NCI-H2081 treated with DMSO at 0.1 percent for 48 hours (cell line): Measurements from ENCODE around the gene BCO1.

Experiments used
- DNase-seq: peaks from one replicate; lab custom pipeline; 2025; lab: John Stamatoyannopoulos, UW

Gene BCO1

DNA sequence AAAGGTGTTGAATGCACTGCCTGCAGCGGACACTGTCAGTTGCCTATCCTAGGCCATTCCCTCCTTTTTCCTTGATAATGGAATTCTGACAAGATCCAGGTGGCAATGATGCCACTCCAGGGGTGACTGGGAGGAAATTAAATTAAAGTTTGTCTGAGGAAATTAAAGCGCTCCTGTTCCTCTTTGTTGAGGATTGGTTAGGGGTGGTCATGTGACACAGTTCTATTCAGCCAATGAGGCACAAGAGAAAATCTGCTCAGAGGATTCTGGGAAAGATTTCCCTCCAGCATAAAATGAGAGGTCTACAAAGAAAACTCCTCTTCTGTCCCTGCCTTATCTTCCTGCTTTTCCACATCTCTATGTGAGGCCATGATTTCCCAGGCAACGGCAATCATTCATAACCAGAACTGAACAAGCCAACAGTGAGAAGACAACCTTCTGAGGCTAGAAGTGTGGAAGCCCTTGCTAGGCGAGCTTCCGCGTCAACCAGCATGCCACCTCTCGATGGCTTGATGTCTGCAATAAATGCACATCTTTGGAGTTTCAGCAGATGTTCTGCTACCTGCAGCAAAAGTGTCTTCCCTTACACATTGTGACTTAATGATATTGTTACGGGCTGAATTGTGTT, 5.6 kb upstream of the BCO1 start:
- DNase-seq = no peak

DNA sequence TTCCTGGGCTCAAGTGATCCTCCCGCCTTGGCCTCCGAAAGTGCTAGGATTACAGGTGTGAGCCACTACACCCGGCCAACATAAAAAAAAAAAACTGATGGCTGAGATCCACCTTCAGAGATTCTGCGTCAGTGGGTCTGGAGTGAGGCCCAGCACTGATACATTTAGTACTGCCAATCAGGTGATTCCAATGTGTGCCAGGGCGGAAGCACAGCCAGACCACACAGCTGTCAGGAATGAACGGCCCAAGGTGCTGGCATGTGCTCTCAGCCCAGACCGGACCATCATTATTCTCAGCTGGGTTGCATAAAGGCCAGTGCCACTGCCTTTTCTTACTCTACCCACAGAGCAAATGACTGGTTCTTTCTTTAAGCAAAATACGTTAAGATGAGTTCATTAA, 1.2 kb upstream of the BCO1 start:
- DNase-seq = no peak

DNA sequence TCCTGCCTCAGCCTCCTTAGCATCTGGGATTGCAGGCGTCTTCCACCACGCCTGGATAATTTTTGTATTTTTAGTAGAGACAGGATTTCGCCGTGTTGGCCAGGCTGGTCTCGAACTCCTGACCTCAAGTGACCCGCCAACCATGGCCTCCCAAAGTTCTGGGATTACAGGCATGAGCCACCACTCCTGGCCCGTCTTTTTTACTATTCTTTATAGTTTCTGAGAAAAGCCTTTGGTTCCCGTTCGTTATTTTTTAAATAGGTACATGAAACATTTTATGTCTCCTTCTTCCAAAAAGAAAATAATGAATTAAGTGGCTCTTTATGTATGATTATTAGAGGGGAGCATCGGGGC, 570 bp upstream of the BCO1 start:
- no peak for DNase-seq

DNA sequence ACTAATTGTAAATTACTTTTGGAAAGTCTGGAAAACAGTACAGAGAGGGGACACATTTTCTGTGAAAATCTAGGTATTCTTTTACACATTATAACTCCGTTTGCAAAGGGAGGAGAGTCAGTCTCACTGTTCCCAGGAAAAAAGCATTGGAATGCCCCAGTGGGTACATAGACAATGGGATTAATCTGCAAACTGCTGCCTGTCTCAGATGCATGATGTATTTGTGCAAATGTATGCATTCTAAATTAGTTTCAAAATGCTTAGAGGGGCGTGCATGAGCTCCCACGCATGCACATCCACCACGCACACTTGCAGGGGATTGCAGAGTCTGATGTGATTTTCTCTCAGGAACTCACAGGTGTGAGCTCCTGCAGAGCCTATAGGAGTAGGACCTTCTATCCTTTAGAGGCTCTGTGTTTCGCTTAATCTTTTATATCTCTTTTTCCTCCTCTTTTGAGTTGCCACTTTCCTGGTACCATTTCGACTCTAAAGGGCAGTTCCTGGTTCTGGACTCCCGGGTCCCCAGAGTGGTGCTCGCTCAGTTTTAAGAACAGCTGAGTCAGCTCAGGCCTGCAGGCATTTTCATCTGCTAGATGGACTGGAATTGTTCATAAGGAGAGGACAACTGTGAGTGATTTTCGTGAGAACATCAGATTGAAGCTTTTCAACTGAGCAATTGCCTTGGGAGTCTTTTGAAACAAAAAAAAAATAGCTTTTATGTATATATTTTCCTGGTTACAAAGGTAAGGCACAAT, 1.1 kb downstream of the BCO1 start:
- no peak for DNase-seq

DNA sequence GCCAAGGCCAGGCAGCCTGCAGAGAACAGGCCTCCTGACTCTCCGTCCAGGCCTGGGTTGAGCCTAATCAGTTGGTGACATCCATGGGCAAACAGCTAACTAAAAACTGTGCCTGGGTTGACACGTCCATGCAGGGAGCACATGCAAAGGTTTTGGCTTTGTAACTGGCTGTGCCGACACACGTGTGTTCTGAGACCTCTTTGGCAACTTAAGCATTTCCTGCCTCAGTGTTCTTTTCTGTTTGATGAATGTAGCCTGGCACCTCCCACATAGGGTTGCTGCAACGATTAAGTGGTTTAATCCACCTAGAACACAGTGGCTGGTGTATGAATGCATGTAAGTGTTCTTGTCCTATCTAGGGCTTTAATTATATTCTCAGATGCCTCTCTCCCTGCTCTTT, 3.2 kb downstream of the BCO1 start:
- no peak for DNase-seq

DNA sequence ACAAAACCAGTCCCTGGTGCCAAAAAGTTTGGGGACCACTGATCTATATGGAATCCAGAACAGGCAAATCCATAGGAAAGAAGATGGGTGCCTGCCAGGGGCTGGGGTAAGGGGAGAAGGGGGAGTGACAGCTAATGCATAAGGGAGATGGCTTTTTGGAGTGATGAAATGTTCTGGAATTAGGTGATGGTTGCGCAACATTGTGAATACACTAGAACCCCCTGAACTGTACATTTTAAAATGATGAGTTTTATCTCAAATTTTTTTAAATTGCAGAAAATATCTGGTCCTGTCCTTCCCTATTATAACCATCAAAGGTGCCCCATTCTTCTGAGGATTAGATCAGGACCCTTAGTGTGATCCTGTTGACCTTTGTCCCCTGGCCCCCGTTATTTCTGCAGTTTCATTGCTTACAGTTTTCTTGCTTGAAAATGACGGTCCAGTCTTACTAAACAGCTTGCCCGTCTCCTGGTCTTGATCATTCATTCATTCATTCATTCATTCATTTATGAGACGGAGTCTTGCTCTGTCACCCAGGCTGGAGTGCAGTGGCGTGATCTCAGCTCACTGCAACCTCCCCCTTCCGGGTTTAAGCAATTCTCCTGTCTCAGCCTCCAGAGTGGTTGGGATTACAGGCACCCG, 4.6 kb downstream of the BCO1 start:
- no peak for DNase-seq

DNA sequence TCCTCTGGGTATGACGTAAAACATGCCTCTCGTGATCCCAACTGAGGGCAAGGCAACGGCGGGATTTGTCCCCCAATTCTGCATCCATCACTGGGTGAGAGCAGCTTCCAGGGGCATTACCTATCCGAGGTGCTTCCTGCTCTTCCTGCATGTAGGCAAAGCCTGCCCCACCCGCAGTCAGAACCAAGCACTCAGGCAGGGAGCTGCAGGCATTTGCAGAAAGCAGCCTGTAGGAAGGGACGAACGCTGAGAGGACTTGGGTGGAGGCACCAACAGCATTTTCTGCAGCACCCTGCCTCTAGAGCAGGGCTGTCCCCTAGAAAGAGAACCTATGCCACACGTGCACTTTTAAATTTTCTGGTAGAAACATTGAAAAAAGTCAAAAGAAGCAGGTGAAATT, 5.5 kb downstream of the BCO1 start:
- DNase-seq = no peak

DNA sequence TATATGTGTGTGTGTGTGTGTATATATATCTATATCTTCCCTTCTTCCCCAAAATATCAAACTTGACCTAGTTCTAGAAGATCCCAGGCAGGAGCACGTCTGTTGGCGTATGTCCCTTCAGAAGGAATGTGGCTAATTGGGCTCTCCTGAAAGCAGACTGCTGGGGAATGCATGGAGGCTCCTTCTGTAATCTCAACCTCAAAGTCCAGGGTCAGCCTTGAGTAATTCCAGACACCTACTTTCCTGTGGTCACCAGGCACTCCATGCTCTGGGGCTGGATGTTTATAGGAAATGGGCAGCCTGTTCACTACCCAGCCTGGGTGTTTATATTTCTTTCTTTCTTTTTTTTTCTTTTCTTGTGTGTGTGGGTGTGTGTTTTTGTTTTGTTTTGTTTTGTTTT, 13.4 kb downstream of the BCO1 start:
- no peak for DNase-seq

DNA sequence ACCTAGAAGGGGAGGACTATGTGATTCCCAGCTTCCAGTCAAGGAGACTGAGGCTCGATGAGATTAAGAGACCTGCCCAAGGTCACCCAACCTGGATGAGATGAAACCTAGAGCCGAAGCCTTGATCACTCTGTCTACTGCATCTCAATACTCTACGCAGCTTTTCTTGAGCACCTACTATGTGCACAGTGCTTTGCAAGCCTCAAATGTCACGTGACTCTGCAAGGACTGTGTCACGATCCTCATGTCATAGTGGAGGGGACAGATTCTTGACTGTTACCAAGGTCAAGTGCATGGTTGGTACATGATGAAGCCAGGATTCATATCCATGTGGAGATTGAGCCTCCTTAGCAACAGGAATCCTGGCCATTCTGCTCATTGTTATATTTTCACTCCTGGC, 14.7 kb downstream of the BCO1 start:
- DNase-seq = no peak

DNA sequence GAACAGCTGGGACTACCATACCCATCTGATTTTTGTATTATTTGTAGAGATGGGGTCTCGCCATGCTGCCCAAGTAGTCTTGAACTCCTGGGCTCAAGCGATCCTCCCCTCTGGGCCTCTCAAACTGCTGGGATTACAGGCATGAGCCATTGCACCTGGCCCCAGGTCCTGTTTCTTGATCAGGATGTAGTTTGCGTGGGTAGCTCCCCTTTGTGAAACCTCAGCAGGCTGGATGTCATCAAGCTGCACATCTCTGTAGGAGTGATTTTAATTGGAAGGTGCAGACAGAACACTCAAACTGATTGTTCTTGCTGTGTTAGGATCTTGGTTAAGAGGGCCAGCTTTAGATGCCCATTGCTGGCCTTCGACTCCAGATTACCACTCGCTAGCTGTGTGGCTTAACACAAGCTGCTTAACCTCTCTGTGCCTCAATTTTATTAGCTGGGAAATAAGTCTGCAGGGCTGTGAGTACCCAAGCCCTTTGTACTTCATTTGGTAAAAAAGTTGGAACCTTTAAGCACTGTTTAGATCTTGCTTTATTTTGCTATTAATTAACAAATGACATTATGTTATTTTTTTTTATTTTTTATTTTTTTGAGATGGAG, 16.5 kb downstream of the BCO1 start:
- no peak for DNase-seq

DNA sequence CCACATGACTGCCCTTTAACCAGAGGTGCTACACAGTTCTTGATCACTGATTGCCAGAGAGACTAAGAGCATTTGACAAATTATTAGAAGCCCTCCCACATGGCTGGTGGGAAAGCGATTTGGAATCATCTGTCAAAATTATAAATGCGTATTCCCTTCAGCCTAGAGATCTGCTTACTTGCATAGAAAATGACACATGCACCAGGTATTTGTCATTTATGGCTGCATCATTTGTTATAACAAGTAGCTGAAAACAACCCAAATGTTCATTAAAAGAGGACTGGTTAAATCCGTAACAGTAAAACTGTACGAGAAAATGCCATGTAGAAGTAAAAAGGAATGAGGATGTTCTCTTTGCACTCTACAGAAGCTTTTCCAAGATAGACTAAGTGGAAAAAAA, 21.4 kb downstream of the BCO1 start:
- DNase-seq = no peak

DNA sequence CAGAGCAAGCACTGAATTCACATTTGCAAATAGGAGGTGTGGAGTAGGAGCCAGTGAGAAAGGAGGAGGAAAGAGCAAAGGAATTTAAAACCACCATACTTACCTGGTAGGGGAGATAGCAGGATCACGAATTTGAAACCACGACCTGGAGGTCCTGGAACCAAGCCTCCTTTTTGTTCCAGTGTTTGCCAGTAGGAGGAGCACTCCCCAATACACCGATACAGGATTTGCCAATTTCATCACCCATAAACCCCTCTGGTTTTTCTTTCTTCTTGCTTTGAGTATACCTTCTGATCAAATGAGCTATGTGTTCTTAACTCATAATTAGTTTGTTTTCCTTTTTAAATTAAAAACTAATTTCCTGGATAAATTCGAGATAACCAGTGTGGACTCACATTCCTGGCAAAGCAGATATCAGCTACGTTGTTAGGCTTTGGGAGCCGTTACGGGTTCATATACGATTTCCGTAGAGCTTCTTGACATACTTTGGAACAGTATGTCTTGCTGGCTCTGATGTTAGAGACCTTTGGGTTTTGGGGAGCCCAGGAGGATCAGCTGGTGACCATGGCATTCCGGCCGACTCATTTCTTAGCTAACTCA, 22.7 kb downstream of the BCO1 start:
- no peak for DNase-seq

DNA sequence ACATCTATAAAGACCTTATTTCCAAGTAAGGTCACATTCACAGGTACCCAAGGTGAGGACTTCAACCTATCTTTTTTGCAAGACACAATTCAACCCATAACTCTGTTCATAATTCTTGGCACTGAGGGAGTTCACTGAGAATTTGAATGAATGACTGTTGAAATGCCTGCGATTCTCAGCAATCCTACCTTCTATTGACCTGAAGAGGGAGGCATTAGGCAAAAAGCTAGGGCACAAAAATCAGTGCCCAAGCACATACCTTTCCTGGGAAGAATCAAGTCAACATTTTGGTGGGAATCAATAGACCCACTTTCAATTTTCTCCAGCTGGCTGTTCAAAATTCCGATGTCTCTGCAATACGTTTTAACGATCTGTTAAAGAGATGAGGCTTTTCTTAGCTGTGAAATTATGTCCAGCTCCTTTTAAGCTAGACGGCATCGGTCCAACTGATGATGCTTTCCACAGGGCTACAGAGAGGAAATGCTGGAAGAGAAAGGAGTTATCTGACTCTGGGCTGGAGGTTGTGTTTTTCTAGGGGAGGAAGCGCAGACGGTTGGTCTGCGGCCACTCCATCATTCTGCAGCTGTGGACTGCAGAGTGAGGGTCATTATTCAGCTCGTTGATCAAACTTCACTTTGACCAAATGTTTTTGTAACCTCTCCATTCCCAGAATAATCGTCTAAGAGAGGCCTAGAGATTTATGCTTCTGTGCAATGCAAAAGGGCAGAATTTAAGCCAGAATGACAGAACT, 25.2 kb downstream of the BCO1 start:
- no peak for DNase-seq

DNA sequence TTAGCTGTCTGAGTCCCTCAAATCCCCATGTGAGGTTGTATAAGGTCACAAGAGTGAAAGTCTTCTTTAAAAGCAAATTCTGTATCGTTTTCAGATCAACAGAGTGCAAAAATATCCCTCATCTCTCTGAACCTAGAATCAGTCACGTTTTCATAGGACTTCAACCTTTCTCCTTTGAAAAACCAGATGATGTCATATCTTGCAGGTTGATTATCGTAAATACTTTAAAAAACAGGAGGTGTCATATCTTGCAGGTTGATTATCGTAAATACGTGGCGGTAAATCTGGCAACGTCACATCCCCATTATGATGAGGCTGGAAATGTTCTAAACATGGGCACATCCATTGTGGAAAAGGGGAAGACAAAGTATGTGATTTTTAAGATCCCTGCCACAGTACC, 25.9 kb downstream of the BCO1 start:
- no peak for DNase-seq

DNA sequence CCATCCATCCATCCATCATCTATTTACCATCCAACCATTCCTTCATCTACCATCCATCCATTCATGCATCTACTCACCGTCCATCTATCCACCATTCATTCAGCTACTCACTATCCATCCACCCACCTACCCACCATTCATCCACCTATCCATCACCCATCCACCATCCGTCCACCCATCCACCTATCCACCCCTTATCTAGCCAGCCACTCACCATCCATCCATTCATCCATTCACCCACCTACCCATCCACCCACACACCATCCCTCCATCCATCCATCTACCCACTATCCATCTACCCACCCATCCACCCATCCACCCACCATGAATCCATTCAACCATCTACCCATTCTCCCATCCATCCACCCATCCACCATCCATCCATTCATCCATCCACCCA, 26.6 kb downstream of the BCO1 start:
- no peak for DNase-seq

DNA sequence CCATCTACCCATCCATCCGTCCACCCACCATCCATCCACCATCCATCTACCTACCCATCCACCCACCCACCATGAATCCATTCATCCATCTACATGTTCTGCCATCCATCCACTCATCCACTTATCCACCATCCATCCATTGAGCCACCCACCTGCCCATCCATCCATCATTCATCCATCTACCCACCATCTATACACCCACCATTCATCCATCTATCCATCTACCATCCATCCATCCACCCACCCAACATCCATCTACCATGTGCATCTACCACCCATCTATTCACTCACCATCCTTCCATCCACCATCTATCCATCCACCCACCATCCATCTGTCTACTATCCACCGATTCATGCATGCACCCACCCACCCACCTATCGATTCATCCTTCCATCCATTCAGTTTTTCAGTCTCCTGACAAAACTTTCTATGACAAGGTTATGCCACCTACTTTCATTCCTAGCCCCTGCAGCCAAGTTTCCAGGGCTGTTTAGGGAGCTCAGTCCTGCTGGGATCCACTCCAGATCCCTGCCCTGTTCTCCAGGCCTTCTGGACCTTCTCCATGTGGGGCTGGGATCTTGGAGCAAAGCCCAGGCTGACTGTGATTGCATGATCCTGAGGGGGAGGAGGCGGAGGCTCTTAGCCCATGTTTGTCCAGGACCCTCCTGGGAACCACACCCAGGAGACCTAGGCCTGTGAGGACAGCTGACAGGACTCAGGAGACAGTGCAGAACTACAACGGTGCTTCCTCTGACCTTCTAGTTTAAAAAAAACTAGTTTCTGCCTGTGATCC, 27.4 kb downstream of the BCO1 start:
- no peak for DNase-seq

DNA sequence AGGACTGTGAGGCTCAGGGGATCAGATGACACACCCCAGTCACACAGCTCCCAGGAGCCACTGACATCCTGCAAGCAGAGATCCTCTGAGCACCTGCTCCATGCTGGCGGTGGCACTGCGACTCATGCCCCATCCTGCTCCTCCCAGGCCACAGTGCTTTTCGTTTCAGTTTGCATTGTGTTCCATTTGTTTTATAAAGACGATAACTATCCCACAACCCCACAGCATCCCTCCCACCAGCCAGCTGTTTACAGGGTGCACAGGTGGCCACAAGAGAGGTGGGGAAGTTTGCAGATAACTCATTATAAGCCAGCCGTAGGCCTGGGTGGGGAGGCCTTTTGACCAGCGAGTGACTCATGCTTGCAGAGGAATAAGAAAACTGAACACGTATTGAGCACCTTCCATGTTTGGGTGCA, 28.2 kb downstream of the BCO1 start:
- DNase-seq = no peak

DNA sequence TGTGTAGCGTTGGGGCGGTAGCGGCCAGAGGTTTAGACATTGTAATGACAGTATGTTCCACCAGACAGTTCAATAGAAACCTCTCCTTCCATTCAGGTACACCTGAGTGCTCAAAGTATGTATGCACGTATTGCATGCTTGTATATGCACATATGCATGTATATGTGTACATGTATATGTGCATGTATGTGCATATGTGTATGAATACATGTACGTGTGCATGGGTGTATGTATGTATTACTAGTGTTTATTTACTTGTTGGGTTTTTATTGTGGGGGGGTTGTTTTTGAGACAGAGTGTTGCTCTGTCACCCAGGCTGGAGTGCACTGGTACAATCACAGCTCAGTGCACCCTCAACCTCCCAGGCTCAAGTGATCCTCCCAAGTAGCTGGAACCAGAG, 30.0 kb downstream of the BCO1 start:
- DNase-seq = no peak

DNA sequence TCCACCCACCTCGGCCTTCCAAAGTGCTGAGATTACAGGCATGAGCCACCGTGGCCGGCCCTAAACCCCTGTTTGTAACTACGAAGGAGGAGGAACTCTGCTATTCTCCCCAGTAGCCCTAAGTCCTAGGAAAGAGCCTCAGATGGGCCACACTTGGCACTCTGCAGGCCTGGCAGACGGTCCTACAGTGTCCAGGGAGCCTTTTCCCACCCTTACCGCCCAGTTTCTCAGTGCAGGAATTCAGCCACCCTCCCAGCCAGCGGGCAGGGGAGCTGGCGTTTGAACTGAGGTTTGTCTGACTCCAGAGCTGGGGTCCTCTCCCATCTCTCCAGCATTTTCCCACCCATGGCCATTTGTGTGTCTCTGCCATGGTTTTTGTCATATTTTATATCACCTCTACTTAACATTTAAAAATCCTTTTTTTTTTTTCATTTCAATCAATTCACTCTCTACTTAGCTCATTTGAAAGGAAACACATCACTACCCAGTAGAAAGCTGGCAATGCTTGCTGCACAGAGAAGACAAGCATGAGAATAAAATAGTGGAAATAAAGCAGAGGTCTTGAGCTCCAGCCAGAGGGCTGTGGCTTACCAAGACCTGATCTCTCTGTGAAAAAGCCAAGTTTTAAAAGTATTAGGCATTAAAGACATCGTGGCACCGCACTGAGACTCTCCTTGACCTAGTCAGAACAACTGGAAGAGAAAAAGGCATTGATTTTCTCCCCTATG, 34.9 kb downstream of the BCO1 start:
- no peak for DNase-seq

DNA sequence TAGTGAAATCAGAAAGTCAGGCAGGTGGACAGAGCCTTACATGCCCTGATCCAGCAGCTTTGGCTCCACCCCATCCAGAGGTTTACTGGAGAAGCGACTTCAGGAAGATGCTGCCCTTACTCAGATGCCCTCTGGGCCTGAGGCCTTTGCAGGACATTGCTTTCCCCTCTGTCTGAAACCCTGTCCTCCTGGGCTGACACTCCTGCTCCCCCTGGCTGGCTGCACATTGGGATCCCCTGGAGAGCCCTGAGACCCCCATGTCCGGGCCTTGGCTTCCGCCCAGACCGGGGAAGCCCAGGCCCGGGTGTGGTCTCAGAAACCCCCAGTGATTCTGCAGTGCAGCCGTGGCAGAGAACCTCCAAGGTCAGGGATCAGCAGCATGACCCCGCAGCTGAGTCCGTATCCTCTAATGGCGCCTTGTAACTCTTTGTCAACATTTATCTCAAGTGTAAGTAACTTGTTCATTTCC, 36.6 kb downstream of the BCO1 start:
- no peak for DNase-seq
